Fibroblast of lung (primary cell): ENCODE results near the gene TVP23A. TPM values are rescaled to one million over a fixed set of nuclear protein-coding genes. Genes with fewer than 3 reads are reported as not detected.

Experiments used
- DNase-seq, 2 donors: peaks; one replicate each; pipeline versions ENCODE4 v3.0.0 to v3.0.0-alpha.2; 2010; ENCODE audit warnings: low read depth in 2 of 2
- H2AFZ ChIP-seq: 2 replicates; pipeline ENCODE4 v1.5.1; 2012; ENCODE audit warnings: low read length, control low read depth, inconsistent platforms
- H3K27ac ChIP-seq: 2 replicates; pipeline ENCODE4 v1.5.1; 2011; ENCODE audit warnings: low read length, control low read depth; ENCODE audit not compliant: insufficient read depth
- H3K27me3 ChIP-seq: 2 replicates; pipeline ENCODE4 v1.5.1; 2011; ENCODE audit warnings: mild to moderate bottlenecking, low read length; ENCODE audit not compliant: control insufficient read depth, insufficient read depth
- H3K36me3 ChIP-seq: 2 replicates; pipeline ENCODE4 v1.5.1; 2011; ENCODE audit warnings: low read length; ENCODE audit not compliant: control insufficient read depth, insufficient read depth
- H3K4me1 ChIP-seq: 2 replicates; pipeline ENCODE4 v1.5.1; 2011; ENCODE audit warnings: low read length; ENCODE audit not compliant: control insufficient read depth, insufficient read depth; ENCODE audit errors: extremely low read depth
- H3K4me2 ChIP-seq: 2 replicates; pipeline ENCODE4 v1.5.1; 2011; ENCODE audit warnings: low read length, control low read depth; ENCODE audit not compliant: insufficient read depth; ENCODE audit errors: extremely low read depth
- H3K4me3 ChIP-seq, 4 experiments: fragments of 200-600 bp in 1 of 4; sonication (generic) in 1 of 4; replicated peaks in 1 of 4; 2 replicates each; pipeline ENCODE4 v1.5.1; 2011 to 2016; ENCODE audit warnings: low read length in 4 of 4, low read depth in 3 of 4, mild to moderate bottlenecking in 3 of 4, control low read depth in 2 of 4, inconsistent platforms in 1 of 4, mixed read lengths in 1 of 4; ENCODE audit not compliant: insufficient read depth in 1 of 4; ENCODE audit errors: control extremely low read depth in 1 of 4
- H3K79me2 ChIP-seq: 2 replicates; pipeline ENCODE4 v1.5.1; 2012; ENCODE audit warnings: mild to moderate bottlenecking, low read length, inconsistent platforms; ENCODE audit not compliant: control insufficient read depth, insufficient read depth
- H3K9ac ChIP-seq: 2 replicates; pipeline ENCODE4 v1.5.1; 2011; ENCODE audit warnings: mild to moderate bottlenecking, low read length, control low read depth; ENCODE audit not compliant: insufficient read depth
- H3K9me3 ChIP-seq: 2 replicates; pipeline ENCODE4 v1.5.1; 2012; ENCODE audit warnings: low read depth, low read length; ENCODE audit not compliant: control insufficient read depth, insufficient read depth
- H4K20me1 ChIP-seq: 2 replicates; pipeline ENCODE4 v1.5.1; 2011; ENCODE audit warnings: low read length; ENCODE audit not compliant: control insufficient read depth, insufficient read depth; ENCODE audit errors: extremely low read depth
- EZH2 ChIP-seq: IDR thresholded peaks from 2 replicates; pipeline ENCODE4 v1.5.1; 2012; ENCODE audit warnings: low read length, control low read depth, mild to moderate bottlenecking; ENCODE audit errors: missing control alignments
- polyA plus RNA-seq, 2 donors: library from polyadenylated mRNA; depleted of rRNA in 1 of 2; stranded (reverse) in 1 of 2; unstranded in 1 of 2; fragments of >200 nt; gene quantifications; 2 replicates each; pipeline ENCODE4 v1.2.1, GENCODE V29; 2011 to 2012; ENCODE audit warnings: missing spikeins in 1 of 2
- total RNA-seq: library from RNA; depleted of rRNA; stranded (reverse); fragments of >200 nt; gene quantifications from 2 replicates; pipeline ENCODE4 v1.2.1, GENCODE V29; 2014
- TF ChIP-seq, protein P1 (sequence below), 2 donors: IDR thresholded peaks in 1 of 2; conservative IDR thresholded peaks in 1 of 2; 1 replicate in 1 of 2; 2 replicates in 1 of 2; pipeline ENCODE4 v1.5.1; 2011 to 2012; ENCODE audit warnings: low read length in 2 of 2, control low read depth in 1 of 2, inconsistent platforms in 1 of 2, low read depth in 1 of 2, mild to moderate bottlenecking in 1 of 2

TVP23A gene
- total and polyA plus RNA-seq, 2 donors (not counting 1 experiment from before 2014, with no cell fraction given): under 0.01 TPM; not detected in 1

DNA sequence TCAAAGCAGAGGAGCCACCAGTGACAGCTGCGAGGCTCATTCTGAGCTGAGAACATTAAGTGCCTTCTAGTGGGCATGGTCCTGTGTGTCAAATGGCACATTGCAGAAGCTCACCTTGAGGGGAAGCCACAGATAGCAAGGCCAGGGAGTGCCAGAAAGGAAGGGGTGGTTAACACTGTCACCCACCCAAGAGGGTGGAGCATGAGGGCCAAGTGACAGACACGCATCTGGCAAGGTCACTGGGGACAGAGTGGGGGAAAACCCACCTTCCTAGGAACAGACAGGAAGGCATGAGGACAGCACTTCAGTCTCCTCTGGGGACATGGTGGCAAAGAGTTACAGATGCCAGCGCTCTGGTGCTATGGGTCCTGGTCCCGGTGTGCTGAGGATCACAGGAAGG is 52.8 kb downstream of the TVP23A start:
- H3K4me1 ChIP-seq: no peaks in the 10 kb centered on the region
- no peaks in the 10 kb centered on the region for H3K9me3 ChIP-seq
- no peaks in the 10 kb centered on the region for H3K79me2 ChIP-seq
- H4K20me1 ChIP-seq: no peaks in the 10 kb centered on the region
- TF ChIP-seq, protein P1, sequence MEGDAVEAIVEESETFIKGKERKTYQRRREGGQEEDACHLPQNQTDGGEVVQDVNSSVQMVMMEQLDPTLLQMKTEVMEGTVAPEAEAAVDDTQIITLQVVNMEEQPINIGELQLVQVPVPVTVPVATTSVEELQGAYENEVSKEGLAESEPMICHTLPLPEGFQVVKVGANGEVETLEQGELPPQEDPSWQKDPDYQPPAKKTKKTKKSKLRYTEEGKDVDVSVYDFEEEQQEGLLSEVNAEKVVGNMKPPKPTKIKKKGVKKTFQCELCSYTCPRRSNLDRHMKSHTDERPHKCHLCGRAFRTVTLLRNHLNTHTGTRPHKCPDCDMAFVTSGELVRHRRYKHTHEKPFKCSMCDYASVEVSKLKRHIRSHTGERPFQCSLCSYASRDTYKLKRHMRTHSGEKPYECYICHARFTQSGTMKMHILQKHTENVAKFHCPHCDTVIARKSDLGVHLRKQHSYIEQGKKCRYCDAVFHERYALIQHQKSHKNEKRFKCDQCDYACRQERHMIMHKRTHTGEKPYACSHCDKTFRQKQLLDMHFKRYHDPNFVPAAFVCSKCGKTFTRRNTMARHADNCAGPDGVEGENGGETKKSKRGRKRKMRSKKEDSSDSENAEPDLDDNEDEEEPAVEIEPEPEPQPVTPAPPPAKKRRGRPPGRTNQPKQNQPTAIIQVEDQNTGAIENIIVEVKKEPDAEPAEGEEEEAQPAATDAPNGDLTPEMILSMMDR (conservative IDR thresholded peaks at IDR 0.05 in 1 of 2, IDR thresholded peaks at IDR 0.05 in 1 of 2; ENCODE audit: low read depth in 1 of 2, low read length in 2 of 2): no peak
- TF ChIP-seq EZH2: no peak
- H3K4me2 ChIP-seq: no peak overlapping the region
- no peak overlapping the region for H3K27ac ChIP-seq
- H3K4me3 ChIP-seq: no peak overlapping the region
- DNase-seq: no peak
- no peaks in the 10 kb centered on the region for H3K27me3 ChIP-seq
- H3K9ac ChIP-seq: no peak overlapping the region
- H2AFZ ChIP-seq: no peak overlapping the region
- H3K36me3 ChIP-seq: peaks cover 10% of the 10 kb centered on the region

DNA sequence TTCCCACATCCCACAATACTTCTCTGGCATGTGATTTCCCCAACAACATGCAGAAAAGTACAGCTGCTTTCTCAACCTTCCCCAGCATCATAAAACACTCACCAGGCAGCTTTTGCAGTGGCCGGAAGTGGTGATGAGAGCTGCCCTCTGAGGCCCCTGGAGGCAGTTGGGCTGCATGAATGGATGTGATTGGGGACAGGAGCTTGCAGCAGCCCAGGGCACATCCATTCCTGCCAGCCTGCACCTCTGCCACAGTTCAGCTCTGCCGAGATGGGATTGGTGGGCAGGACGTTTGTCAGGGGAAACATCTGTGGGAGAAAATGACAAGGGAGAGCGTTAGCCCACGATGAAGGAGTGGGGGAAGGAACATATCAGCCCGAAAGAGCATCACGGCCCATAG is 55.1 kb downstream of the TVP23A start:
- TF ChIP-seq EZH2: no peak
- TF ChIP-seq, protein P1 (conservative IDR thresholded peaks at IDR 0.05 in 1 of 2, IDR thresholded peaks at IDR 0.05 in 1 of 2; ENCODE audit: low read depth in 1 of 2, low read length in 2 of 2): no peak
- no peaks in the 10 kb centered on the region for H4K20me1 ChIP-seq

DNA sequence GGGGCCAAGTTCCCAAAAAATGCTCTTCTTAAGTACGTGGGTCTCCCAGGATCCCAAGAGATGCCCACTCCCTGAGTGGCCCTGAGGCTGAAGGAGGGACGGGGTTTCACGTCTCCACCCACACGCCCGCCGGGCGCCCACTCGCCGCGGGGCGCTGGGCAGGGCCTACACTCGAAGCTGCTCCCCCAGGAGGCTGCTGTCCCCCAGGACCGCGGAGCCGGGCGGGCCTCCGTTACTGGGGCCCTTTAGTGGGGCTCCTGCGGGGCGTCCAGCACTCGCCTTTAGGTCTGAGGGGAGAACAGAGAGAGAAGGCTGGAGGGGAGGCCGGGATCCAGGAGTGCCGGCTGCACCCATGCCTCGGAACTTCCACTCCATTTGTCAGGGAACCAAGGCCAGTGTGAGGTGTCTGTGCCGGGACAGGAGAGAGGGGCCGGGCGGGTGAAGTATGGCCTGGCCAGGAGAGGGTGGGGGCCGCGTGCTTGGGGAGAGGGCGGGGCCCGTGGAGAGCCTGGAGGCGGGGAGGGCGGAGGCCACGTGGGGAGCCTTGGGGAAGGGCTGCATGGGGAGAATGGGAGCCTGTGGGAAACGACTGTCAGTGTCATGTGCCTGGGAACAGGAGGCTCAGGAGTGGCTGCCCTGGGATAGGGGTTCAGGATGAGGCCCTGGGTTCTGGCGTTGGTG is 56.1 kb downstream of the TVP23A start:
- TF ChIP-seq, protein P1 (conservative IDR thresholded peaks at IDR 0.05 in 1 of 2, IDR thresholded peaks at IDR 0.05 in 1 of 2; ENCODE audit: low read depth in 1 of 2, low read length in 2 of 2): no peak
- no peak for TF ChIP-seq EZH2
- Histone ChIP-seq H3K4me3 (no peak overlapping the region), H3K9me3 (no peaks in the 10 kb centered on the region), H3K9ac (no peak overlapping the region), H3K27me3 (no peaks in the 10 kb centered on the region), H2AFZ (no peak overlapping the region), H3K4me1 (no peaks in the 10 kb centered on the region), H4K20me1 (no peaks in the 10 kb centered on the region), H3K79me2 (no peaks in the 10 kb centered on the region), H3K36me3 (peaks cover 12% of the 10 kb centered on the region), H3K27ac (no peak overlapping the region), H3K4me2 (no peak overlapping the region)
- no peak for DNase-seq

More for the DNA sequence above, 55.1 kb downstream of the TVP23A start:
- H3K4me1 ChIP-seq: no peaks in the 10 kb centered on the region
- no peaks in the 10 kb centered on the region for H3K79me2 ChIP-seq
- H3K36me3 ChIP-seq: peaks cover 10% of the 10 kb centered on the region
- H3K9ac ChIP-seq: no peak overlapping the region
- H3K9me3 ChIP-seq: no peaks in the 10 kb centered on the region
- no peak overlapping the region for H3K4me2 ChIP-seq
- H3K27me3 ChIP-seq: no peaks in the 10 kb centered on the region
- DNase-seq: no peak
- H2AFZ ChIP-seq: no peak overlapping the region
- H3K27ac ChIP-seq: no peak overlapping the region
- H3K4me3 ChIP-seq: no peak overlapping the region
